ENCODE data around the gene TRAF2. TPM values are rescaled to one million over a fixed set of nuclear protein-coding genes. Genes with fewer than 3 reads are reported as not detected.

The TRAF2 gene
- total and polyA plus RNA-seq, 2 of the 8 experiments (the other 6 are each of a cell fraction or from before 2014, with no cell fraction given): 26.9 to 50.2 TPM

GRCh38 chr9:136840877-136841645 is 45.3 kb upstream of the TRAF2 start:
- H2BK12ac ChIP-seq (ENCODE audit: low read depth, low read length): 0 out of 2 replicates have a peak overlapping the region, but pooled peaks have one; percentile 27
- peak overlapping the region; percentile 48 for H3K18ac ChIP-seq (ENCODE audit: extremely low read depth, low read length)
- H2BK20ac ChIP-seq (ENCODE audit: low read length): no peak overlapping the region
- H3K23ac ChIP-seq (ENCODE audit: insufficient read length): no peak overlapping the region
- WGBS, 2 experiments (ENCODE audit: extremely low coverage in 1 of 2, insufficient coverage in 1 of 2, insufficient read length in 1 of 2, insufficient replicate concordance in 2 of 2, low coverage in 1 of 2, low lambda C conversion rate in 2 of 2, missing lambda C conversion rate in 1 of 2): 78% methylated on average over 27 of the region's 28 CpGs; no CpG with 5 or more reads in 1 of the 2 experiments
- CTCF ChIA-PET (ENCODE audit: partially characterized antibody): interaction anchor here (0.6 to 8.9 kb wide), 22 partner anchors 9 to 1283 kb away, joined by 3 to 131 read pairs (median 4); partner anchors contain the start of gene ABCA2
- no peak overlapping the region for H2BK120ac ChIP-seq (replicated peaks; ENCODE audit: low read depth, low read length)
- H3K4ac ChIP-seq (replicated peaks; ENCODE audit: insufficient read length, low read depth, low read length): no peak overlapping the region
- POLR2A ChIA-PET (ENCODE audit: partially characterized antibody): interaction anchor here (0.9 to 20.5 kb wide), 9 partner anchors 5 to 107 kb away, joined by 3 to 248 read pairs (median 8); partner anchors contain the start of genes MAMDC4 and RABL6
- H3K4me3 ChIP-seq (ENCODE audit: extremely low read depth in 1 of 4, insufficient read depth in 2 of 4, low read depth in 3 of 4, low read length in 4 of 4): no peak overlapping the region
- no peak overlapping the region for H2AFZ ChIP-seq (ENCODE audit: low read length)
- H3K36me3 ChIP-seq (ENCODE audit: control insufficient read depth in 2 of 4, insufficient read depth in 4 of 4, low read length in 3 of 4): peaks cover 0 to 21% (median 4%) of the 10 kb centered on the region in 4 experiments; a peak in 2 of 8 replicates
- H3K4me1 ChIP-seq (replicated peaks in 1 of 4; ENCODE audit: control insufficient read depth in 3 of 4, insufficient read depth in 4 of 4, low read length in 3 of 4): peaks cover 5 to 24% (median 16%) of the 10 kb centered on the region in 4 experiments
- H3K27ac ChIP-seq (ENCODE audit: low read depth, low read length): no peak overlapping the region
- H3K79me2 ChIP-seq (ENCODE audit: control insufficient read depth in 1 of 2, insufficient read depth in 2 of 2, low read length in 2 of 2): no peaks in the 10 kb centered on the region
- no peaks in the 10 kb centered on the region for H3K79me1 ChIP-seq (ENCODE audit: low read depth, low read length)
- no peak overlapping the region for H4K91ac ChIP-seq (replicated peaks; ENCODE audit: insufficient read length, low read length)
- FAIRE-seq (no peak), DNase-seq (ENCODE audit: low read depth in 1 of 2, low spot score in 2 of 2) (peak in 1 of 2 experiments; percentile 70)
- H2BK15ac ChIP-seq (ENCODE audit: low read length): no peak overlapping the region
- peak overlapping the region in 1 of 2 experiments; percentile 27; a peak in 2 of 4 replicates for H3K4me2 ChIP-seq (ENCODE audit: insufficient read depth in 1 of 2, low read depth in 2 of 2, low read length in 2 of 2)
- peak overlapping the region; percentile 30; the same call in 1 of the 2 replicates for H2BK5ac ChIP-seq (ENCODE audit: low read depth, low read length)
- no peak overlapping the region for H3K56ac ChIP-seq (replicated peaks; ENCODE audit: insufficient read length, low read depth, low read length)
- no peak overlapping the region for H2AK5ac ChIP-seq (ENCODE audit: low read depth, low read length)
- H4K20me1 ChIP-seq (replicated peaks in 1 of 2; ENCODE audit: control insufficient read depth in 1 of 2, insufficient read depth in 2 of 2, low read length in 2 of 2): peaks cover 1 to 4% of the 10 kb centered on the region in 2 experiments
- H3K23me2 ChIP-seq (ENCODE audit: low read depth, low read length): no peaks in the 10 kb centered on the region; the same call in 1 of the 2 replicates
- H4K8ac ChIP-seq (ENCODE audit: extremely low read depth, insufficient read depth, low read length): no peak overlapping the region
- peaks cover 0 to 5% (median 2%) of the 10 kb centered on the region in 4 experiments; a peak in 2 of 7 replicates for H3K27me3 ChIP-seq (replicated peaks in 1 of 4; ENCODE audit: control insufficient read depth in 3 of 4, extremely low read depth in 1 of 4, insufficient read depth in 3 of 4, low read length in 3 of 4)
- H4K5ac ChIP-seq (ENCODE audit: insufficient read length, low read depth, low read length): no peak overlapping the region
- no peaks in the 10 kb centered on the region; a peak in 1 of 4 replicates for H3K9me3 ChIP-seq (ENCODE audit: insufficient read depth in 2 of 2, low read depth in 1 of 2, low read length in 1 of 2)
- no peak overlapping the region for H3K9ac ChIP-seq (replicated peaks in 1 of 4; ENCODE audit: extremely low read depth in 1 of 4, low read depth in 3 of 4, low read length in 3 of 4)
- H3K14ac ChIP-seq (ENCODE audit: insufficient read length): no peak overlapping the region
- TF ChIP-seq, protein P1, sequence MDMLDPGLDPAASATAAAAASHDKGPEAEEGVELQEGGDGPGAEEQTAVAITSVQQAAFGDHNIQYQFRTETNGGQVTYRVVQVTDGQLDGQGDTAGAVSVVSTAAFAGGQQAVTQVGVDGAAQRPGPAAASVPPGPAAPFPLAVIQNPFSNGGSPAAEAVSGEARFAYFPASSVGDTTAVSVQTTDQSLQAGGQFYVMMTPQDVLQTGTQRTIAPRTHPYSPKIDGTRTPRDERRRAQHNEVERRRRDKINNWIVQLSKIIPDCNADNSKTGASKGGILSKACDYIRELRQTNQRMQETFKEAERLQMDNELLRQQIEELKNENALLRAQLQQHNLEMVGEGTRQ (IDR thresholded peaks at IDR 0.05; ENCODE audit: low read length): no peak
- TF ChIP-seq RAD21 (IDR thresholded peaks at IDR 0.05 in 1 of 2, conservative IDR thresholded peaks at IDR 0.05 in 1 of 2; ENCODE audit: low read depth in 2 of 2, low read length in 2 of 2): no peak
- no peak for TF ChIP-seq RXRA (IDR thresholded peaks at IDR 0.05; ENCODE audit: insufficient read depth, low read depth, low read length)
- TF ChIP-seq SIN3A (conservative IDR thresholded peaks at IDR 0.05 in 1 of 2, IDR thresholded peaks at IDR 0.05 in 1 of 2; ENCODE audit: low read depth in 1 of 2, low read length in 2 of 2): 0 out of 4 replicates have a peak, but pooled peaks of 1 of the 2 experiments have one; percentile 33
- no peak for TF ChIP-seq KDM4A (IDR thresholded peaks at IDR 0.05; ENCODE audit: low read depth, low read length, severe bottlenecking)
- no peak for TF ChIP-seq TBP (IDR thresholded peaks at IDR 0.05; ENCODE audit: low read depth, low read length)
- no peak for TF ChIP-seq ZNF274 (IDR thresholded peaks at IDR 0.05; ENCODE audit: borderline replicate concordance, extremely low read depth, low read length)
- TF ChIP-seq RNF2 (IDR thresholded peaks at IDR 0.05; ENCODE audit: borderline replicate concordance, low read depth, low read length, missing control alignments, poor library complexity, severe bottlenecking): no peak

All from H1 (cell line).